Stimulated activated naive CD8-positive, alpha-beta T cell treated with anti-CD3 and anti-CD28 coated beads, Interleukin-15, amount 100 ng/mL, for 72 hours (primary cell): Measurements from ENCODE around the gene POU3F3.

Experiments used
- ATAC-seq: fragments of 150-1000 bp; cut with Tn5 transposase; 2 replicates; pipeline ENCODE4 v1.10.0; 2021; ENCODE audit warnings: mild to moderate bottlenecking, moderate library complexity
- DNase-seq, 2 donors: peaks; one replicate each; pipeline ENCODE4 v3.0.0; 2021 to 2022
- H3K27ac Mint-ChIP-seq, 2 donors: one replicate each; pipeline ENCODE4 v1.8.0; 2022; ENCODE audit warnings: mild to moderate bottlenecking in 2 of 2, mixed read lengths in 2 of 2, moderate library complexity in 2 of 2
- H3K27me3 Mint-ChIP-seq: one replicate; pipeline ENCODE4 v1.8.0; 2022; ENCODE audit warnings: mixed read lengths
- H3K4me1 Mint-ChIP-seq: one replicate; pipeline ENCODE4 v1.8.0; 2022; ENCODE audit warnings: mild to moderate bottlenecking, mixed read lengths
- H3K4me3 Mint-ChIP-seq, 2 donors: one replicate each; pipeline ENCODE4 v1.8.0; 2022; ENCODE audit warnings: mild to moderate bottlenecking in 2 of 2, mixed read lengths in 2 of 2, moderate library complexity in 1 of 2
- H3K9me3 Mint-ChIP-seq, 2 donors: one replicate each; pipeline ENCODE4 v1.8.0; 2022; ENCODE audit warnings: mixed read lengths in 2 of 2

The POU3F3 gene

DNA sequence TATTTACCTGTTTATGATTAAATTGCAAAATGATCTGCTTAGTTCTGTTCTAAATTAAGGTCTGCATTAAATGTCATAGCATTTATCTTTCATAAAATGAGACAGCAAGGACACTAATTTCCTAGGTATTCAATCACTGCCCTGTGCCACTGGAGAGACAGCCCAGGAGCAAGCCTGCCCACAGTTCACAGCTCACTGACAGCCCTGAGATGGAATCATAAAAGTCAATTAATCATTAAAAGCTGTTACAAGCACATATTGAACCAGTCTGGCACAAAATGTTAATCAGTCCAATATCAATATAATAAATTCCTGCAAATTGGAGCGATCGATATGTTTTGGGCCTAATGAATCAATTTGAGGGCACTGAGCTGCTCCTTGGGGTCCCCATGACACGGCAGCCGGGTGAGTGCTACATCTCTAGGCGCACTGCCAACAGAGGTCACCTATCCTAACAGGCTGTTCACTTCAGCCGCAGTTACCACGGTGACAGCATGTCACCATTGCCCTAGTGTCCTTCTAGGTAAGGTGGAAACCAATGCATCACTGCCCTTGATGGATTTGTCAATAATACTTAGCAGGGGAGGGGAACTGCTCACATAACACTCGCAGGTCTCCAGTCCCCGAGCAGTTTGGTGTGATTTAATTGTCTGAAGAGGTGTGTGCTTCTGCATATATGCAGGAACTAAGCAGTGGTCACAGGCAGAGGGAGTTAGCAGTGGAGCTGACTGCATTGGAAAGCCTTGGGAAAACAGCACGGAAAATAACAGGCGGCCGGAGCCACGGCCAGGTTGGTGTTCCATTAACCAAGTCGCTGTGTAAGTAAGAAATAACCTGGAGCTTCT, 47.3 kb downstream of the POU3F3 start:
- Mint-ChIP-seq H3K4me1 (no peaks in the 10 kb centered on the region), H3K27me3 (peaks cover 10% of the 10 kb centered on the region), H3K9me3 (no peaks in the 10 kb centered on the region), H3K27ac (no peak overlapping the region), H3K4me3 (no peak overlapping the region)
- no peak for ATAC-seq
- DNase-seq = no peak

DNA sequence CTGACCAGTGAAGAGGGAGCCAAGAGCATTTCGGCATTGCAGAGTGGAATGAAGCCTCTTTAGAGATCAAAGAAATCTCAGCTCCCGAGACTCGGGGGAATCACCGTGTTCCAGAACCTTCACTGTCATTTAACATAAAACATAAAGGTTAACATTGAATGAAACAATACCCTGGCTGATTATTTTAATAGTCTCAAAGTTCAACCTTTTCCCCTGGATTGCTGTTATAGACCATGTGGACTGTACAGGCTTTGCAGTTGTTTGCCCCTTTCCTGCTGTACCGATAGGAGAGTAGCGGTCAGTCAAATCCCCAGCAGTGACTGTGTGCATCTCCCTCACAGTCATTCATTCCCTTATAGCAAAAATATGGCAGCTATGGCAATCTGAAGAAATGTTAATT, 48.4 kb downstream of the POU3F3 start:
- no peak for ATAC-seq
- DNase-seq = no peak
- Mint-ChIP-seq H3K4me1 (no peaks in the 10 kb centered on the region), H3K9me3 (no peaks in the 10 kb centered on the region), H3K4me3 (no peak overlapping the region), H3K27ac (no peak overlapping the region), H3K27me3 (peaks cover 10% of the 10 kb centered on the region)
